Measurements from ENCODE around the gene RPL15. TPM values are rescaled to one million over a fixed set of nuclear protein-coding genes. Genes with fewer than 3 reads are reported as not detected.

Gene RPL15
- total and polyA plus RNA-seq, 8 donors: 676 to 1,897 (median 1,385) TPM

GRCh38 chr3:23889950-23890349 lies 27.0 kb upstream of the RPL15 start:
- Histone ChIP-seq H3K27ac (no peak overlapping the region), H3K4me1 (peaks cover 0 to 4% (median 0%) of the 10 kb centered on the region in 3 donors), H3K36me3 (no peaks in the 10 kb centered on the region), H3K27me3 (no peaks in the 10 kb centered on the region), H3K4me3 (no peak overlapping the region), H3K9me3 (no peaks in the 10 kb centered on the region)
- intact Hi-C loops (cut with DNase I): no loop called here
- DNase-seq (no peak), FAIRE-seq (no peak), ATAC-seq (no peak)
- WGBS, 2 donors: 76 to 86% methylated on average over 5 of the region's 5 CpGs
- TF ChIP-seq CTCF (IDR thresholded peaks at IDR 0.05): no peak

GRCh38 chr3:23894254-23895061 lies 22.5 kb upstream of the RPL15 start:
- DNase-seq (no peak), ATAC-seq (no peak), FAIRE-seq (no peak)
- Histone ChIP-seq H3K27me3 (no peaks in the 10 kb centered on the region), H3K36me3 (peaks cover 0 to 5% (median 0%) of the 10 kb centered on the region in 3 donors), H3K4me1 (no peaks in the 10 kb centered on the region), H3K9me3 (no peaks in the 10 kb centered on the region), H3K4me3 (no peak overlapping the region), H3K27ac (no peak overlapping the region)
- WGBS, 2 donors: 82 to 86% methylated on average over 8 of the region's 8 CpGs
- intact Hi-C loops (cut with DNase I): no loop called here
- no peak for TF ChIP-seq CTCF (IDR thresholded peaks at IDR 0.05)

GRCh38 chr3:23895181-23895580 lies 21.8 kb upstream of the RPL15 start:
- intact Hi-C loops (cut with DNase I): no loop called here

GRCh38 chr3:23900744-23901143 lies 16.2 kb upstream of the RPL15 start:
- no peak for TF ChIP-seq CTCF (IDR thresholded peaks at IDR 0.05)
- intact Hi-C loops (cut with DNase I): no loop called here
- no peaks in the 10 kb centered on the region for H3K4me1 ChIP-seq
- H3K9me3 ChIP-seq: no peaks in the 10 kb centered on the region
- 72% methylated on average over 6 of the region's 6 CpGs for WGBS, 2 donors
- H3K27me3 ChIP-seq: no peaks in the 10 kb centered on the region
- H3K27ac ChIP-seq: no peak overlapping the region
- DNase-seq (no peak), FAIRE-seq (no peak), ATAC-seq (no peak)
- H3K4me3 ChIP-seq: no peak overlapping the region
- H3K36me3 ChIP-seq: peaks cover 0 to 8% (median 0%) of the 10 kb centered on the region in 3 donors

More at GRCh38 chr3:23895181-23895580, 21.8 kb upstream of the RPL15 start:
- Histone ChIP-seq H3K4me3 (no peak overlapping the region), H3K9me3 (no peaks in the 10 kb centered on the region), H3K36me3 (peaks cover 0 to 8% (median 0%) of the 10 kb centered on the region in 3 donors), H3K27me3 (no peaks in the 10 kb centered on the region), H3K4me1 (no peaks in the 10 kb centered on the region), H3K27ac (no peak overlapping the region)
- TF ChIP-seq CTCF (IDR thresholded peaks at IDR 0.05): no peak
- WGBS, 2 donors: 92 to 95% methylated on average over 4 of the region's 4 CpGs
- FAIRE-seq (no peak), DNase-seq (no peak), ATAC-seq (no peak)

GRCh38 chr3:23904545-23904944 lies 12.4 kb upstream of the RPL15 start:
- no peak for FAIRE-seq
- ATAC-seq: no peak
- H3K36me3 ChIP-seq: peaks cover 0 to 14% (median 0%) of the 10 kb centered on the region in 3 donors

More at GRCh38 chr3:23904545-23904944, 12.4 kb upstream of the RPL15 start:
- no peak for DNase-seq
- Histone ChIP-seq H3K9me3 (no peaks in the 10 kb centered on the region), H3K27ac (no peak overlapping the region), H3K4me3 (no peak overlapping the region), H3K4me1 (no peaks in the 10 kb centered on the region), H3K27me3 (no peaks in the 10 kb centered on the region)
- intact Hi-C loops (cut with DNase I): no loop called here
- TF ChIP-seq CTCF (IDR thresholded peaks at IDR 0.05): no peak
